Tibial artery (tissue), 4 donors: ENCODE measurements around the gene AQP2.
"Not testable (repeated sequence)": the region's sequence is repeated elsewhere in the genome, so short reads cannot be mapped to it uniquely, and the experiment has no call there.

Experiments used
- DNase-seq, 2 donors: peaks; one replicate each; pipeline ENCODE4 v3.0.0-alpha.2; 2019
- H3K27ac ChIP-seq, 2 donors: fragments of 200-600 bp; sonication (generic) in 1 of 2; 1 replicate in 1 of 2; 2 replicates in 1 of 2; pipeline ENCODE4 v1.5.1; 2018 to 2019; ENCODE audit warnings: mild to moderate bottlenecking in 1 of 2
- H3K27me3 ChIP-seq, 2 donors: fragments of 200-600 bp; sonication (generic) in 1 of 2; one replicate each; pipeline versions ENCODE4 v1.5.1 to v1.6.0; 2016 to 2019
- H3K36me3 ChIP-seq, 3 donors: fragments of 200-600 bp; sonication (generic) in 2 of 3; one replicate each; pipeline ENCODE4 v1.5.1; 2016 to 2019; ENCODE audit warnings: mild to moderate bottlenecking in 2 of 3
- H3K4me1 ChIP-seq, 4 donors: fragments of 200-600 bp; sonication (generic) in 2 of 4; 1 replicate in 3 of 4; 2 replicates in 1 of 4; pipeline ENCODE4 v1.5.1; 2016 to 2019
- H3K4me3 ChIP-seq, 2 donors: fragments of 200-600 bp; sonication (generic) in 1 of 2; 1 replicate in 1 of 2; 2 replicates in 1 of 2; pipeline ENCODE4 v1.5.1; 2018 to 2019; ENCODE audit warnings: mild to moderate bottlenecking in 2 of 2
- H3K9me3 ChIP-seq, 3 donors: fragments of 200-600 bp; sonication (generic) in 1 of 3; one replicate each; pipeline ENCODE4 v1.5.1; 2016 to 2019
- intact Hi-C: fragments of 100-400 bp; cut with DNase I; formaldehyde crosslinking; loops from one replicate; pipeline ENCODE4 v1.15.0; 2023; ENCODE audit warnings: low total_unique reads
- TF ChIP-seq, protein P1 (sequence below), 2 experiments: fragments of 200-600 bp in 1 of 2; fragments of 450-650 bp in 1 of 2; IDR thresholded peaks; one replicate each; pipeline ENCODE4 v1.5.1; 2017 to 2019; ENCODE audit warnings: antibody characterized with exemption in 2 of 2, mild to moderate bottlenecking in 1 of 2, moderate library complexity in 1 of 2

Gene AQP2

DNA sequence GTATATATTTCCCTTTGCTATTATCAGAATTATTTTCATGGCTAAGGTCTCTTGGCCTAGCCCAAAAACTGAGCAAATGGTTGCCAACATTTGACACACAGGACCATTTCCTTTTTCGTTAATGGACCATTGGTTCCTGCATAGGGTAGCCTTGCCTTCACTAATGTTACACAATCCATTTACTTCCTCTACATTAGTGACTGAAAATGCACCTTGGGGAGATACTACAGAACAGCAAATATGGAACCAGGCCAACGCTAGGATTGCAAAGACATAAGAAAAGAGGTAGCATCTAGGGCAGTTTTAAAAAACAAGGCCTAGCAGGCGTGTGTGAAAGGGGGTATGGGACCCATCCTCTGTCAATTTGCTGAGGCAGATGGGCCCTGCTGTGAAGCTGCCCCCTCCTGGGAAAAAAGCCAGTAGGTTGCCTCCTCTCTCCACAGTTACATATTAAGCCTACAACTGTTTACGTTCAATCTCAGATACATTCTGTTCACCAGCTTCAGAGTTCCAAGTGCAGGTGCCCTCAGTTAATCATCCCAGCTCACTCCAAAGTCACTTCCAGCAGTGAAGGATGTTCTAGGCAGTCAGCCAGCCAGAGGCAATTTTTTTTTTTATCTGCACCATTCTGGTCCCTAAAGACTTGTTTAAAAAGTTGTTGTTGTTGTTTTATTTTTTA lies 37.2 kb downstream of the AQP2 start:
- Histone ChIP-seq H3K4me1 (peaks cover 0 to 7% (median 3%) of the 10 kb centered on the region in 4 donors), H3K4me3 (no peak overlapping the region), H3K36me3 (peaks cover 0 to 11% (median 0%) of the 10 kb centered on the region in 3 donors), H3K9me3 (no peaks in the 10 kb centered on the region), H3K27ac (no peak overlapping the region), H3K27me3 (no peaks in the 10 kb centered on the region)
- peak in 1 of 2 donors; percentile 24 for DNase-seq
- TF ChIP-seq, protein P1, sequence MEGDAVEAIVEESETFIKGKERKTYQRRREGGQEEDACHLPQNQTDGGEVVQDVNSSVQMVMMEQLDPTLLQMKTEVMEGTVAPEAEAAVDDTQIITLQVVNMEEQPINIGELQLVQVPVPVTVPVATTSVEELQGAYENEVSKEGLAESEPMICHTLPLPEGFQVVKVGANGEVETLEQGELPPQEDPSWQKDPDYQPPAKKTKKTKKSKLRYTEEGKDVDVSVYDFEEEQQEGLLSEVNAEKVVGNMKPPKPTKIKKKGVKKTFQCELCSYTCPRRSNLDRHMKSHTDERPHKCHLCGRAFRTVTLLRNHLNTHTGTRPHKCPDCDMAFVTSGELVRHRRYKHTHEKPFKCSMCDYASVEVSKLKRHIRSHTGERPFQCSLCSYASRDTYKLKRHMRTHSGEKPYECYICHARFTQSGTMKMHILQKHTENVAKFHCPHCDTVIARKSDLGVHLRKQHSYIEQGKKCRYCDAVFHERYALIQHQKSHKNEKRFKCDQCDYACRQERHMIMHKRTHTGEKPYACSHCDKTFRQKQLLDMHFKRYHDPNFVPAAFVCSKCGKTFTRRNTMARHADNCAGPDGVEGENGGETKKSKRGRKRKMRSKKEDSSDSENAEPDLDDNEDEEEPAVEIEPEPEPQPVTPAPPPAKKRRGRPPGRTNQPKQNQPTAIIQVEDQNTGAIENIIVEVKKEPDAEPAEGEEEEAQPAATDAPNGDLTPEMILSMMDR (IDR thresholded peaks at IDR 0.05) = no peak
- intact Hi-C loops = no loop called here

- H3K9me3 ChIP-seq, H3K27ac ChIP-seq, H3K4me3 ChIP-seq, H3K4me1 ChIP-seq, intact Hi-C loops, H3K27me3 ChIP-seq, DNase-seq: not testable (repeated sequence)
- peaks cover 0 to 27% (median 8%) of the 10 kb centered on the region in 3 donors for H3K36me3 ChIP-seq
These were observed 38.9 kb downstream of the AQP2 start for GRCh38 chr12:49989400-49989799.

- H3K27ac ChIP-seq = no peak overlapping the region
- H3K36me3 ChIP-seq = peaks cover 0 to 32% (median 8%) of the 10 kb centered on the region in 3 donors
- H3K4me1 ChIP-seq = no peaks in the 10 kb centered on the region
- no peak overlapping the region for H3K4me3 ChIP-seq
- no peaks in the 10 kb centered on the region for H3K9me3 ChIP-seq
- intact Hi-C loops = no loop called here
- TF ChIP-seq, protein P1 (IDR thresholded peaks at IDR 0.05) = no peak
- H3K27me3 ChIP-seq = no peaks in the 10 kb centered on the region
- no peak for DNase-seq
These were observed 39.7 kb downstream of the AQP2 start for GRCh38 chr12:49990273-49990672.

- H3K9me3 ChIP-seq = no peaks in the 10 kb centered on the region
- DNase-seq = no peak
- H3K4me3 ChIP-seq = no peak overlapping the region
- H3K4me1 ChIP-seq = no peaks in the 10 kb centered on the region
- H3K27ac ChIP-seq = no peak overlapping the region
- H3K27me3 ChIP-seq = no peaks in the 10 kb centered on the region
- TF ChIP-seq, protein P1 (IDR thresholded peaks at IDR 0.05) = no peak
- intact Hi-C loops = no loop called here
- peaks cover 0 to 45% (median 22%) of the 10 kb centered on the region in 3 donors for H3K36me3 ChIP-seq
These were observed 47.9 kb downstream of the AQP2 start for GRCh38 chr12:49998453-49998852.

GRCh38 chr12:50003595-50003994 lies 53.1 kb downstream of the AQP2 start:
- Histone ChIP-seq H3K27ac (no peak overlapping the region), H3K4me1 (no peaks in the 10 kb centered on the region), H3K4me3 (no peak overlapping the region), H3K9me3 (no peaks in the 10 kb centered on the region), H3K36me3 (peaks cover 0 to 18% (median 9%) of the 10 kb centered on the region in 3 donors), H3K27me3 (no peaks in the 10 kb centered on the region)
- intact Hi-C loops = no loop called here
- no peak for DNase-seq
- TF ChIP-seq, protein P1 (IDR thresholded peaks at IDR 0.05) = no peak

- no peak for DNase-seq
- no peaks in the 10 kb centered on the region for H3K4me1 ChIP-seq
These were observed 54.2 kb downstream of the AQP2 start for GRCh38 chr12:50004696-50005095.

More at GRCh38 chr12:50004696-50005095, 54.2 kb downstream of the AQP2 start:
- Histone ChIP-seq H3K27ac (no peak overlapping the region), H3K4me3 (no peak overlapping the region), H3K36me3 (peaks cover 0 to 10% (median 9%) of the 10 kb centered on the region in 3 donors), H3K9me3 (no peaks in the 10 kb centered on the region), H3K27me3 (no peaks in the 10 kb centered on the region)
- intact Hi-C loops = no loop called here
- TF ChIP-seq, protein P1 (IDR thresholded peaks at IDR 0.05) = no peak
